ENCODE results near the gene RBM44.
"Not testable (repeated sequence)": the region's sequence is repeated elsewhere in the genome, so short reads cannot be mapped to it uniquely, and the experiment has no call there.

The RBM44 gene

GRCh38 chr2:237798236-237799059 is at the start of gene RBM44:
Gene RBM44, plus strand, starts transcription at chr2:237798779. Its CDS starts 14,831 bp downstream, at chr2:237813610.
- no peak for DNase-seq

GRCh38 chr2:237749002-237749401 is 49.6 kb upstream of the RBM44 start:
- DNase-seq = no peak

GRCh38 chr2:237749961-237750360 is 48.6 kb upstream of the RBM44 start:
- DNase-seq = no peak

- DNase-seq = not testable (repeated sequence)
Measured at GRCh38 chr2:237750441-237750840, 48.1 kb upstream of the RBM44 start.

GRCh38 chr2:237752761-237753165 is 45.8 kb upstream of the RBM44 start:
- no peak for DNase-seq

GRCh38 chr2:237754182-237754581 is 44.4 kb upstream of the RBM44 start:
- DNase-seq = no peak

- DNase-seq = no peak
Measured at GRCh38 chr2:237754626-237755248, 43.8 kb upstream of the RBM44 start.

GRCh38 chr2:237757616-237758015 is 41.0 kb upstream of the RBM44 start:
- DNase-seq = no peak

GRCh38 chr2:237758185-237758584 is 40.4 kb upstream of the RBM44 start:
- DNase-seq = no peak

GRCh38 chr2:237759176-237759575 is 39.4 kb upstream of the RBM44 start:
- no peak for DNase-seq

- DNase-seq = no peak
Measured at GRCh38 chr2:237760506-237761502, 37.8 kb upstream of the RBM44 start.

GRCh38 chr2:237762291-237763182 is 36.0 kb upstream of the RBM44 start:
- not testable (repeated sequence) for DNase-seq

GRCh38 chr2:237763812-237764211 is 34.8 kb upstream of the RBM44 start:
- DNase-seq = no peak

- DNase-seq = not testable (repeated sequence)
Measured at GRCh38 chr2:237765122-237765521, 33.5 kb upstream of the RBM44 start.

GRCh38 chr2:237765875-237766274 is 32.7 kb upstream of the RBM44 start:
- no peak for DNase-seq

GRCh38 chr2:237766340-237766739 is 32.2 kb upstream of the RBM44 start:
- DNase-seq = no peak

GRCh38 chr2:237772513-237772912 is 26.1 kb upstream of the RBM44 start:
- no peak for DNase-seq

GRCh38 chr2:237773826-237774225 is 24.8 kb upstream of the RBM44 start:
- DNase-seq = no peak

- DNase-seq = no peak
Measured at GRCh38 chr2:237774811-237775553, 23.6 kb upstream of the RBM44 start.

GRCh38 chr2:237779521-237779920 is 19.1 kb upstream of the RBM44 start:
- DNase-seq = no peak

GRCh38 chr2:237782181-237782580 is 16.4 kb upstream of the RBM44 start:
- DNase-seq = no peak
